Measurements from ENCODE around the gene DDX21. TPM values are rescaled to one million over a fixed set of nuclear protein-coding genes. Genes with fewer than 3 reads are reported as not detected.

The DDX21 gene
- total and polyA plus RNA-seq, 9 donors, result 16.0 to 77.0 (median 38.7) TPM

DNA sequence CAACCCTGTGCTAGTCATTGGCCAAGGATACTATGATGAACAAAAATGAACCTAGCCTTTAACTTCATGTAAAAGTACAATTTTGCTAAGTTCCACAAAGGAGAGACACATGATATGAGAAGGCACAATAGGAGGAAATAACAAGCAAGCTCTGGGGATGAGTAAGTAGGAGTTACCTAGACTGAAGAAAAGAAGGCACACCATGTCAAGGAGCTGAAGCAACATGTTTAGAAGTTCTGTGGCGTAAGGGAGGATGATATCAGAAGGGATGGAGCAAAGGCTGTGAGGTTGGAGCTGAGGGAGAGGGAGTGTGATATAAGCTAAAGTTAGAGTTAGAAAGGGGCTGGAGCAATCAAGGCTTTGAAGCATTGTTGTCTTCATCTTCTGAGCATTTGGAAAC lies 58.2 kb downstream of the DDX21 start:
- Histone ChIP-seq H3K4me1 (ENCODE audit: insufficient read depth) (no peaks in the 10 kb centered on the region), H3K27ac (no peak overlapping the region), H3K27me3 (no peaks in the 10 kb centered on the region), H3K9me3 (no peaks in the 10 kb centered on the region), H3K4me3 (no peak overlapping the region), H3K36me3 (no peaks in the 10 kb centered on the region)
- WGBS, 3 donors, result 78 to 93% (median 85%) methylated on average over 1 of the region's 1 CpG
- intact Hi-C loops (cut with DNase I), result no loop called here
- no peak for TF ChIP-seq EP300 (IDR thresholded peaks at IDR 0.05)
- DNase-seq, result no peak

DNA sequence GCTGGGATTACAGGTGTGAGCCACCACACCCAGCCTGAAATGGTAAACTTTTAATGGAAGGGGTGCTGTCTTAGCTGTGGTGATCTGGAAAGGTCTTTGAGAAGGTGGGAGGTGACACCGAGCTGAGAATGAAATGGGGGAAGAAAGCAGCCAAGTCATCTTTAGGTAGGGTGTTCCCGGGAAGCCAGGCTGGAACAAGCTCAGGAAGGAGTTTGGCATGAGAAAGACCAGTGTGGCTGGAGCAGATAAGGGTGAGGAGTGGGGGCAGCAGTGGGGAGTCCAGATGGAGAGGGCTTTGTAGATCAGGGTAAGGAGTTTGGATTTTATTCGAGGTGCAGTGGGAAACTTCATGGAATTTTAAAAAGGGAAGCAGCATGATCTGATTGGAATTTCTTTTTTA lies 62.6 kb downstream of the DDX21 start:
- no peaks in the 10 kb centered on the region for H3K4me1 ChIP-seq (ENCODE audit: insufficient read depth)
- no peak for DNase-seq
- intact Hi-C loops (cut with DNase I), result no loop called here
- TF ChIP-seq POLR2A (IDR thresholded peaks at IDR 0.05), result no peak
- TF ChIP-seq CTCF (IDR thresholded peaks at IDR 0.05), result no peak
- no peak for TF ChIP-seq EP300 (IDR thresholded peaks at IDR 0.05)
- no peaks in the 10 kb centered on the region for H3K27me3 ChIP-seq
- H3K36me3 ChIP-seq, result no peaks in the 10 kb centered on the region
- H3K27ac ChIP-seq, result no peak overlapping the region
- no peak overlapping the region for H3K4me3 ChIP-seq
- 59 to 79% (median 72%) methylated on average over 3 of the region's 3 CpGs for WGBS, 3 donors
- no peaks in the 10 kb centered on the region for H3K9me3 ChIP-seq

DNA sequence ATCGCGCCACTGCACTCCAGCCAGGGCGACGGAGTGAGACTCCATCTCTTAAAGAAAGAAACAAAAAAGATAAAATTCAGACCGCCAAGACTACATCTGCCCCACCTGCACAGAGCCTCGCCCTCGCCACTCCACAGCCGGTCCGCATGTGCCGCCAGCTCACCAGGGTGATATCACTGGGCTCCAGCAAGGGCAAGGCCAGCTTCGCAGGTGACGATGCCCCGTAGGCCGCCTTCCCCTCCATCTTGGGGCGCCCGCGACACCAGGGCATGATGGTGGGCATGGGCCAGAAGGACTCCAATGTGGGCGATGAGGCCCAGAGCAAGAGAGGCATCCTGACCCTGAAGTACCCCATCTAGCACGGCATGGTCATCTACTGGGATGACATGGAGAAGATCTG lies 66.6 kb downstream of the DDX21 start:
- TF ChIP-seq EP300 (IDR thresholded peaks at IDR 0.05), result no peak
- TF ChIP-seq POLR2A (IDR thresholded peaks at IDR 0.05), result no peak
- TF ChIP-seq CTCF (IDR thresholded peaks at IDR 0.05), result no peak
- Histone ChIP-seq H3K9me3 (no peaks in the 10 kb centered on the region), H3K27ac (no peak overlapping the region), H3K4me1 (ENCODE audit: insufficient read depth) (no peaks in the 10 kb centered on the region), H3K4me3 (no peak overlapping the region), H3K36me3 (no peaks in the 10 kb centered on the region), H3K27me3 (no peaks in the 10 kb centered on the region)
- intact Hi-C loops (cut with DNase I), result no loop called here
- no peak for DNase-seq
- 96 to 98% (median 96%) methylated on average over 19 of the region's 19 CpGs for WGBS, 3 donors

- Histone ChIP-seq H3K4me3 (no peak overlapping the region), H3K4me1 (ENCODE audit: insufficient read depth) (no peaks in the 10 kb centered on the region), H3K27ac (no peak overlapping the region), H3K27me3 (no peaks in the 10 kb centered on the region), H3K36me3 (no peaks in the 10 kb centered on the region), H3K9me3 (no peaks in the 10 kb centered on the region)
- no peak for TF ChIP-seq CTCF (IDR thresholded peaks at IDR 0.05)
- TF ChIP-seq EP300 (IDR thresholded peaks at IDR 0.05), result no peak
- TF ChIP-seq POLR2A (IDR thresholded peaks at IDR 0.05), result no peak
- intact Hi-C loops (cut with DNase I), result no loop called here
- DNase-seq, result no peak
- 73 to 82% (median 77%) methylated on average over 4 of the region's 4 CpGs for WGBS, 3 donors
Observed at GRCh38 chr10:69025370-69025896, 69.5 kb downstream of the DDX21 start.

DNA sequence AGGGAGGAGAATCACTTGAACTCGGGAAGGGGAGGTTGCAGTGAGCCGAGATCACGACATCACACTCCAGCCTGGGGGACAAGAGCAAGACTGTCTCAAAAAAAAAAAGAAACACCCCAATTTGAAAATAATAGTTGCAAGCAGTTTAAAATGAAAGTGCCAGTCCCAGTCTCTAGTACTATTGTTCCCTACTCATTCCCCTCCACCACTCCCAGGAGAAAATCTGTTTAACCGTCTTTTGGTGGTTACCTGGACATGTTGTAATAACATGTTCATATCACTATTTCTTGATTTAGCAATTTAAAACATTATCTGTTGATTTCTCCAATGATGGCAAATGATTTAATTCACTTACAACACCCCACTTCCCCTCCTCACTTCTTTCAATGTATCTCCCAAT lies 77.3 kb downstream of the DDX21 start:
- 83 to 92% (median 85%) methylated on average over 4 of the region's 4 CpGs for WGBS, 3 donors
- intact Hi-C loops (cut with DNase I), result no loop called here
- H3K27me3 ChIP-seq, result no peaks in the 10 kb centered on the region
- no peak overlapping the region for H3K27ac ChIP-seq
- no peak for DNase-seq
- no peaks in the 10 kb centered on the region for H3K36me3 ChIP-seq
- no peaks in the 10 kb centered on the region for H3K9me3 ChIP-seq
- no peak overlapping the region for H3K4me3 ChIP-seq
- H3K4me1 ChIP-seq (ENCODE audit: insufficient read depth), result no peaks in the 10 kb centered on the region
- no peak for TF ChIP-seq EP300 (IDR thresholded peaks at IDR 0.05)
- TF ChIP-seq POLR2A (IDR thresholded peaks at IDR 0.05), result no peak
- TF ChIP-seq CTCF (IDR thresholded peaks at IDR 0.05), result no peak

Small RNA genes within 50 kb of the gene (small RNA-seq; reads per million reads assigned to genes)
- gene RNU6-571P, result not detected

Other genes starting within 250 kb of the DDX21 start
- gene CCAR1, start 234.9 kb upstream of the DDX21 start, total RNA-seq, result 10 to 100 TPM; 42.1 to 65.4 (median 52.2) TPM
- 10 to 100 TPM; 22.0 to 41.9 TPM for gene CCAR1, start 234.9 kb upstream of the DDX21 start, polyA plus RNA-seq
- gene STOX1, start 128.6 kb upstream of the DDX21 start, total RNA-seq, result 10 to 100 TPM in 1 of 7 donors, 1 to 10 TPM in 4, under 1 TPM in 2; 0.71 to 11.5 (median 1.3) TPM
- gene STOX1, start 128.6 kb upstream of the DDX21 start, polyA plus RNA-seq, result 1 to 10 TPM in 1 of 2 donors, under 1 TPM in 1; 0.99 to 1.9 TPM
- 10 to 100 TPM; 27.8 to 52.2 (median 46.3) TPM for gene DDX50, start 54.9 kb upstream of the DDX21 start, total RNA-seq
- gene DDX50, start 54.9 kb upstream of the DDX21 start, polyA plus RNA-seq, result 10 to 100 TPM; 36.5 to 39.3 TPM
- 10 to 100 TPM; 21.2 to 29.2 (median 26.7) TPM for gene KIFBP, start 32.6 kb downstream of the DDX21 start, total RNA-seq
- gene KIFBP, start 32.6 kb downstream of the DDX21 start, polyA plus RNA-seq, result 10 to 100 TPM; 15.7 to 59.2 TPM
- gene SRGN, start 131.9 kb downstream of the DDX21 start, total RNA-seq, result 10 to 100 TPM; 22.0 to 95.2 (median 36.0) TPM
- 100 to 1,000 TPM in 1 of 2 donors, 10 to 100 TPM in 1; 67.3 to 107 TPM for gene SRGN, start 131.9 kb downstream of the DDX21 start, polyA plus RNA-seq
- gene VPS26A, start 168.0 kb downstream of the DDX21 start, total RNA-seq, result 10 to 100 TPM; 21.3 to 52.4 (median 44.1) TPM
- 10 to 100 TPM; 27.8 to 65.4 TPM for gene VPS26A, start 168.0 kb downstream of the DDX21 start, polyA plus RNA-seq
- 10 to 100 TPM; 21.7 to 39.8 (median 28.4) TPM for gene SUPV3L1, start 224.1 kb downstream of the DDX21 start, total RNA-seq
- 10 to 100 TPM; 23.6 to 35.0 TPM for gene SUPV3L1, start 224.1 kb downstream of the DDX21 start, polyA plus RNA-seq

Measured in ovary (tissue), 9 donors.